Fibroblast of mammary gland (primary cell): ENCODE data around the gene PLEKHG5.
A peak's percentile ranks its signal among the peaks of the same experiment; 100 is the strongest.

ENCODE experiments used
- DNase-seq: peaks from one replicate; pipeline ENCODE4 v3.0.0-alpha.2; 2010; ENCODE audit warnings: low read depth
- H3K4me3 ChIP-seq: 2 replicates; pipeline ENCODE4 v1.5.1; 2011; ENCODE audit warnings: low read depth, mild to moderate bottlenecking, low read length, moderate library complexity; ENCODE audit not compliant: control insufficient read depth
- CTCF ChIP-seq: conservative IDR thresholded peaks from 2 replicates; pipeline ENCODE4 v1.5.1; 2011; ENCODE audit warnings: low read depth, low read length, inconsistent platforms; ENCODE audit not compliant: control insufficient read depth, insufficient read depth

The PLEKHG5 gene

GRCh38 chr1:6473156-6473555 is 18.3 kb downstream of the PLEKHG5 start:
- H3K4me3 ChIP-seq: no peak overlapping the region
- no peak for DNase-seq
- TF ChIP-seq CTCF: no peak

GRCh38 chr1:6472391-6472790 is 19.1 kb downstream of the PLEKHG5 start:
- TF ChIP-seq CTCF: peak; percentile 15

GRCh38 chr1:6471970-6472368 is 19.5 kb downstream of the PLEKHG5 start:
- no peak for TF ChIP-seq CTCF
- H3K4me3 ChIP-seq: no peak overlapping the region

More at GRCh38 chr1:6472391-6472790, 19.1 kb downstream of the PLEKHG5 start:
- H3K4me3 ChIP-seq: no peak overlapping the region
- no peak for DNase-seq

GRCh38 chr1:6471086-6471969 is 20.1 kb downstream of the PLEKHG5 start:
- H3K4me3 ChIP-seq: no peak overlapping the region
- no peak for TF ChIP-seq CTCF
- no peak for DNase-seq

More at GRCh38 chr1:6471970-6472368, 19.5 kb downstream of the PLEKHG5 start:
- no peak for DNase-seq

GRCh38 chr1:6470132-6471085 is 21.1 kb downstream of the PLEKHG5 start:
- H3K4me3 ChIP-seq: no peak overlapping the region
- no peak for TF ChIP-seq CTCF
- no peak for DNase-seq

- no peak overlapping the region for H3K4me3 ChIP-seq
- TF ChIP-seq CTCF: no peak
- no peak for DNase-seq
These were observed 22.6 kb downstream of the PLEKHG5 start for GRCh38 chr1:6468729-6469461.
